HEK293T (cell line): ENCODE data around the gene MCCC1.
"Not testable (repeated sequence)": the region's sequence is repeated elsewhere in the genome, so short reads cannot be mapped to it uniquely, and the experiment has no call there.

ENCODE experiments used
- BHLHE40 ChIP-seq: fragments of 450-650 bp; IDR thresholded peaks from 2 replicates; pipeline ENCODE4 v1.6.1; 2016; ENCODE audit warnings: mild to moderate bottlenecking, moderate library complexity, borderline replicate concordance
- FOXA1 ChIP-seq: fragments of 450-650 bp; IDR thresholded peaks from 2 replicates; pipeline ENCODE4 v1.6.1; 2016; ENCODE audit warnings: mild to moderate bottlenecking
- FOXM1 ChIP-seq: fragments of 450-650 bp; IDR thresholded peaks from 2 replicates; pipeline ENCODE4 v1.6.1; 2017; ENCODE audit warnings: mild to moderate bottlenecking, borderline replicate concordance
- LEF1 ChIP-seq: fragments of 450-650 bp; IDR thresholded peaks from 2 replicates; pipeline ENCODE4 v1.6.1; 2017; ENCODE audit warnings: mild to moderate bottlenecking, borderline replicate concordance
- PKNOX1 ChIP-seq: fragments of 450-650 bp; IDR thresholded peaks from 2 replicates; pipeline ENCODE4 v1.6.1; 2016
- SP1 ChIP-seq: fragments of 450-650 bp; IDR thresholded peaks from 2 replicates; pipeline ENCODE4 v1.6.1; 2017
- SUZ12 ChIP-seq: fragments of 450-650 bp; IDR thresholded peaks from 2 replicates; pipeline ENCODE4 v1.6.1; 2016; ENCODE audit warnings: mild to moderate bottlenecking
- TARDBP ChIP-seq: fragments of 450-650 bp; IDR thresholded peaks from 2 replicates; pipeline ENCODE4 v1.6.1; 2016

GRCh38 chr3:183103950-183104349 lies 4.7 kb upstream of the MCCC1 start:
- not testable (repeated sequence) for TF ChIP-seq FOXA1, FOXM1, TARDBP, LEF1, SUZ12, SP1, BHLHE40, PKNOX1
